Fibroblast of skin of back (primary cell): ENCODE results near the gene RUNX2.
A peak's percentile ranks its signal among the peaks of the same experiment; 100 is the strongest.
"Not testable (repeated sequence)": the region's sequence is repeated elsewhere in the genome, so short reads cannot be mapped to it uniquely, and the experiment has no call there.

Experiments
- DNase-seq: peaks from one replicate; pipeline ENCODE4 v3.0.0-alpha.2; 2013

Gene RUNX2

GRCh38 chr6:45653117-45653883, 325.2 kb downstream of the RUNX2 start:
- peak; percentile 70 for DNase-seq

- no peak for DNase-seq
Measured at GRCh38 chr6:45654673-45655072, 326.5 kb downstream of the RUNX2 start.

GRCh38 chr6:45655745-45656476, 327.8 kb downstream of the RUNX2 start:
- DNase-seq: peak; percentile 100

GRCh38 chr6:45657226-45657625, 329.1 kb downstream of the RUNX2 start:
- DNase-seq: peak; percentile 59

- no peak for DNase-seq
Measured at GRCh38 chr6:45658400-45658799, 330.3 kb downstream of the RUNX2 start.

GRCh38 chr6:45658958-45659357, 330.8 kb downstream of the RUNX2 start:
- DNase-seq: no peak

GRCh38 chr6:45661661-45662060, 333.5 kb downstream of the RUNX2 start:
- peak; percentile 88 for DNase-seq

GRCh38 chr6:45663251-45664221, 335.4 kb downstream of the RUNX2 start:
- DNase-seq: no peak

GRCh38 chr6:45664707-45665106, 336.6 kb downstream of the RUNX2 start:
- peak; percentile 61 for DNase-seq

GRCh38 chr6:45665859-45666258, 337.7 kb downstream of the RUNX2 start:
- no peak for DNase-seq

- no peak for DNase-seq
Measured at GRCh38 chr6:45666846-45667245, 338.7 kb downstream of the RUNX2 start.

GRCh38 chr6:45667300-45667699, 339.2 kb downstream of the RUNX2 start:
- DNase-seq: no peak

- no peak for DNase-seq
Measured at GRCh38 chr6:45667766-45668165, 339.6 kb downstream of the RUNX2 start.

GRCh38 chr6:45668705-45669104, 340.6 kb downstream of the RUNX2 start:
- no peak for DNase-seq

GRCh38 chr6:45673167-45673566, 345.0 kb downstream of the RUNX2 start:
- DNase-seq: not testable (repeated sequence)

GRCh38 chr6:45675166-45675565, 347.0 kb downstream of the RUNX2 start:
- DNase-seq: not testable (repeated sequence)

- DNase-seq: no peak
Measured at GRCh38 chr6:45675634-45676033, 347.5 kb downstream of the RUNX2 start.

GRCh38 chr6:45676380-45676779, 348.2 kb downstream of the RUNX2 start:
- no peak for DNase-seq

- DNase-seq: peak; percentile 76
Measured at GRCh38 chr6:45677381-45678284, 349.5 kb downstream of the RUNX2 start.

- no peak for DNase-seq
Measured at GRCh38 chr6:45678285-45678607, 350.1 kb downstream of the RUNX2 start.

- DNase-seq: no peak
Measured at GRCh38 chr6:45679163-45679562, 351.0 kb downstream of the RUNX2 start.

- DNase-seq: no peak
Measured at GRCh38 chr6:45679631-45680030, 351.5 kb downstream of the RUNX2 start.
